ENCODE results near the gene TADA1.

- TF ChIP-seq CTCF (IDR thresholded peaks at IDR 0.05; ENCODE audit: low read depth, low read length, missing input control) (no peak), JUND (IDR thresholded peaks at IDR 0.05) (no peak), RAD21 (IDR thresholded peaks at IDR 0.05) (no peak), GABPA (IDR thresholded peaks at IDR 0.05 in 1 of 2, conservative IDR thresholded peaks at IDR 0.05 in 1 of 2) (no peak), YY1 (IDR thresholded peaks at IDR 0.05) (no peak), ATF3 (IDR thresholded peaks at IDR 0.05) (no peak), ZBTB33 (IDR thresholded peaks at IDR 0.05) (no peak), HNF4A (conservative IDR thresholded peaks at IDR 0.05) (no peak), FOXA1 (IDR thresholded peaks at IDR 0.05) (no peak), SP1 (IDR thresholded peaks at IDR 0.05) (no peak), NR2F2 (IDR thresholded peaks at IDR 0.05) (no peak), MAX (IDR thresholded peaks at IDR 0.05) (no peak), TAF1 (conservative IDR thresholded peaks at IDR 0.05) (no peak), EGR1 (IDR thresholded peaks at IDR 0.05; ENCODE audit: low read depth in 2 of 2) (no peak)
These were observed 53.7 kb downstream of the TADA1 start for GRCh38 chr1:166822385-166822784.
